Measurements from ENCODE around the gene ASPG.

ASPG gene

DNA sequence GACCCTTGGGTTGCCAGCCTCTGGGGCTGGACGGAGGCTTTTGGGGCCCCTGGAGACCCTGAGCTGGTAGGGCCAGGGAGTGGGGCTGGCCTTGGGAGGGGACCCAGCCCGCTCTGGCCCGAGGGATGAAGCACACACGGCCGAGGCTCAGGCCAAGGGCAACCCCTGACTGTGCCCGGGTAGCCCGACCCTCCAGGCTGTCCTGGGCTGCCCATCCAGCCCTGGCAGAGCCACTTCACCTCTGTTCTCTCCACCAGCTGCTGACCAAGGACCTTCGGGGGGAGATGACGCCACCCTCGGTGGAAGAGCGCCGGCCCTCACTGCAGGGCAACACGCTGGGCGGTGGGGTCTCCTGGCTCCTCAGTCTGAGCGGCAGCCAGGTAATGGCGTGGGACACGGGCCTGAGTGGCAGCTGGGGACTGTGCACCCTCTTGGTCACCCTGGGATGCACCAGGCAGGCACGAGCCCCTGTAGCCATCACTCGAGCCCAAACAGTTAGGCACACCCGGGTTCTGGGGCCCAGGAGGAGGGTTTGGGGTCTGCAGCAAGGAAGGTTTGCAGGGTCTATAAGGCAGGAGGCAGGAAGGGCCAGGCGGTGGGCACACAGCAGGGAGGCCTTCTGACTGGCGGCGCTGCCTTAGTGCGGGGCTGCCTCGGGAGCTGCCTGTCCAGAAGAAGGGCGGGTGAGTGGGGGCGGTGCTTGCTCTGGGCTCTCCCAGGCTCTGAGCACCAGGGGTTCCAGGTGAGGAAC, 19.7 kb downstream of the ASPG start:
- no peak for DNase-seq (ENCODE audit: low read depth in 3 of 3, low spot score in 1 of 3)

DNA sequence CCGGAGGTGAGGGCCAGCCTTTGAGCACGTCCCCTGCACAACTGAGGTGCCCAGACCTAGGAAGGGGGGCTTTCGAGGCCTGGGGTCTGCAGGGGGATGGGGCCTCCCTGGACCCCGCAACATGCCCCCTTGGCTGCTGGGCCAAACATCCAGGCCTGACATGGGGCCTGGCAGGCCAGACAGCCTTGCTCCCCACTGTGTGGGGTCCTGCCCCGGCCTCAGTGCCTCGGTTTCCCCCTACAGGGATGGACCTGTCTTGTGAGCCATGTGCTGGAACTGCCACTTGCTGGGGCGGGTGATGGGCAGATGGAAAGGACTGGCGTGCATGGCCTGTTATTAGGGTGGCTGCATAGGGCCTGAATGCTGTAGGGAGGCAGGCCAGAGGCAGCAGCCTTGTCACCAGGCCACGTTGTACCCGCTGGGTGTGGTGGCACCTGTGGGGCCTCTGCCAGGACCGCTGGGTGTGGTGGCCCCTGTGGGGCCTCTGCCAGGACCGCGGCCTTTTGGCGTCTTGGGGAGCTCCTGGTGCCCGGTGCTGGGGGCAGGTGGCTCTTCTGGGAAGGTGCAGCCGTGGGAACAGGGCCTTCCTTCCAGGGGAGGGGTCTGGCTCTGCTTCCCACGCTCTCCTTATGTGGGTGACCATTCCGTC, 20.4 kb downstream of the ASPG start:
- no peak for DNase-seq (ENCODE audit: low read depth in 3 of 3, low spot score in 1 of 3)

DNA sequence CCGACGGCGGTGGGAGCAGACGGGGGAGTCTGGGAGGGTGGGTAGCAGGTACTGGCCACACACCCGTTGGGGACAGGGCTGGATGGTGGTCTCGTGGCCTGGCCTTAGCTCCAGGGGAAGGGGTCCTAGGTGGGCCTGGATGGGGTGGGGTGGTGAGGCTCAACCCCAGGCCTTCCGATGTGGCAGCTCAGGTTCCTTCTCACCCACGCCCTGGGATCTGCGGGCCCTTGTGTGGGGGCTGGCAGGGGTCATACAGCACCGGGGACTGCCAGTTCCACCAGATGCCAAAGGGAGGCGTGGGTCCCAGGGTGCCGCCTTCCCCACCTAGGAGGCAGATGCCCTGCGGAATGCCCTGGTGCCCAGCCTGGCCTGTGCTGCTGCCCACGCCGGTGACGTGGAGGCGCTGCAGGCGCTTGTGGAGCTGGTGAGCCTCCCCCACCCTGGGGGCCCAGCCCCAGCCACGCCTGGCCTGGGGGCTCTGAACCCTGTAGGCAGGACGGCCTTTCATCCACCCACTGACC, 21.0 kb downstream of the ASPG start:
- no peak for DNase-seq (ENCODE audit: low read depth in 3 of 3, low spot score in 1 of 3)

DNA sequence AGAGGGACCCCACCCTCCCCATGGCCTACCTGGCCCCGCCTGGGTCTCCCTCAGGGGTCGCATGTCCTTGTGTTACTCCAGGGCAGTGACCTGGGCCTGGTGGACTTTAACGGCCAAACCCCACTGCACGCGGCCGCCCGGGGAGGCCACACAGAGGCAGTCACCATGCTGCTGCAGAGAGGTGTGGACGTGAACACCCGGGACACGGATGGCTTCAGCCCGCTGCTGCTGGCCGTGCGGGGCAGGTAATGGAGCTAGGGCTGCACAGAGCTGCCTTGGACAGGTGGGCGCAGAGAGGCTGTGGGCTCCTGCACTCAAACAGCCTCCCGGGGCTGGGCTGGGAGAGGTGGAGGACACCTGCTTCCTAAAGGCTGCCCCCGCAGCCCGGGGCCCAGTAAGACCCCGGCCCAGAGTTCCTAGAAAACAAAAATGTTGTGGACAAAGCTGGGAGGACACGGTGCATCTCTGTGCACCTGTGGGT, 21.6 kb downstream of the ASPG start:
- DNase-seq (ENCODE audit: low read depth in 3 of 3, low spot score in 1 of 3), result no peak

DNA sequence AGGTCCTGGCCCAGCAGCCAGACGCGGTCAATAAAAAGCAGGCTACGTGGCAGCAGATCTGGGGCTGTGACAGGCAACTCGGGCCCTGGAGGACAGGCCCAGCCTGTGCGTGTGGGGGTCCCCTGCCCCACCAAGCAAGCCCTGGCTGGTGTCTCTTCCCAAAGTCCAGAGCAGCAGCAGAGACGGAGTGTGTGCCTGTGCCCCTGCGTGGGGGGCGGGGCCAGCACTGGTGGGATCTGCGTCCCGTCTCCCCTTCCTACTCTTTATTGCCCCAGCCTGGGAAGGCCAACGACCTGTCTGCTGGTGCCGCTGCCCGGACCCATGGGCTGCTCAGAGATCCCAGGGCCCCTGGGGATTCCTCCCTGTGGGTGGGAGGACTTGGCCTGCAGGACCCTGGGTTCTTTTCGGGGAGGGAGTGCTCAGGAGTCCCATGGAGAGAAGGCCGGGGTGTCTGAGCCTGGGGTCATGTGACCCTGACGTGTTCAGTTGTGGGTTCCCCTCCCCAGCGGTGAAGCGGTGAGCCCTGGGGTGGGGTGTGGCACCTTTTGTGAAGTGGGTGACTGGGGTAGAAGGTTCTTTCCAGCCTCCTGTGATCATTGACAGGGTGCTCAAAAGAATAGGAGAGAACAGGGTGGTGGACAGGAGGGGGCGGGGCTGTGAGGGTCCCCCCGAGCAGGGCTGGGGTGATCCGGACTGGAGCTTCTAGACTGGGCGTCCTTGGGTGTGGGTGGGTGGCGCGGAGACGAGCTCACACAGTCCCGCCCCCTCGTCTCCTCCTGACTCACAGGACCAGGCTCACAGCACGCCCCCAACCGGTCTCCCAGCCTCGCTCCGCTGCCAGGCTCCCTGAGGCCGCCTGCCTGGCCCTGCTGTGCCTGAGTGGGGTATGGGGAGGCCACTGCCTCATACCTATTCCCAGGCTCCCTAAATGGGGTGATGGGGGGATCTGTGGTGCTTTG, 22.4 kb downstream of the ASPG start:
- DNase-seq (ENCODE audit: low read depth in 3 of 3, low spot score in 1 of 3), result no peak

DNA sequence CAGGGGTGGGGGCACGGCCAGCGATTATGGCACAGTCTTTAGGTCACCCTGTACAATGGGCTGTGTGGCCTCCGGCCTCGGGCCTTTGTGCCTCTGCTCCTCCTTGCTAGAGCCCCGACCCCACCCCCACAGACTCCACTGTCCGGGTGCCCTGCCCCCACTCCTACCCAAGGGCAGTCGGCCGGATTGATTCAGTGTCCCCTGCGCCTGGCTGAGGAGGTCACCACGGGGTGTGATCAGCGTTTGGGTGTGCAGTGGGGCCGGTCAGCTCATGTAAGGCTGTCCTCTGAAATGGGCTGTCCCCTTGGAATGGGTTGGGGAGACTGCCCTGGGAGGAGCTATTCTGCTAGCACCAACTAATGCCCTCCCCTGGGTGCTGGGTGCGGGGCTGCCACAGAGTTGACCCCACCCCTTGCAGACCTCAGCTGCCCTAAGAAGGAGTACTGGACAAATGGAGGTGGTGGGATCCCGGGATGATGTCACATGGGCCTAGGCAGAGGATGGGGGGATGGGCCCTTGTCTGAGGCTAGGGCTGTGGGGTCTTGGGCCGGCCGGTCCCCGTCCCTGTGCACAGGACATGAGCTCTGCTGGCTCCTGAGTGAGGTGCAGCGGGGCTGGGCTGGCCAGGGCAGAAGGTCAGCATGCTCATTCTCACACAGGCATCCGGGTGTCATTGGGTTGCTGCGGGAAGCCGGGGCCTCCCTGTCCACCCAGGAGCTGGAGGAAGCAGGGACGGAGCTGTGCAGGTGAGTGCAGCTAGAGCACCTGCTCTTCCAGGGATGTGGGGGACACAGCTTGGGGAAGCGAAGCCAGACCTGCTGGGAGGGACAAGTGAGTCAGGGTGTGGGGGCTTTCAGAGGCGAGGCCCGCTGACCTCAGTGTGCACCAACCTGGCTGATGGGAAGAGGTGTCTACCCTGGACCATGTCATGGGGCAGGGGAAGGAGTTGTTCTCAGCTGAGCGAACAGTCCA, 23.4 kb downstream of the ASPG start:
- no peak for DNase-seq (ENCODE audit: low read depth in 3 of 3, low spot score in 1 of 3)

DNA sequence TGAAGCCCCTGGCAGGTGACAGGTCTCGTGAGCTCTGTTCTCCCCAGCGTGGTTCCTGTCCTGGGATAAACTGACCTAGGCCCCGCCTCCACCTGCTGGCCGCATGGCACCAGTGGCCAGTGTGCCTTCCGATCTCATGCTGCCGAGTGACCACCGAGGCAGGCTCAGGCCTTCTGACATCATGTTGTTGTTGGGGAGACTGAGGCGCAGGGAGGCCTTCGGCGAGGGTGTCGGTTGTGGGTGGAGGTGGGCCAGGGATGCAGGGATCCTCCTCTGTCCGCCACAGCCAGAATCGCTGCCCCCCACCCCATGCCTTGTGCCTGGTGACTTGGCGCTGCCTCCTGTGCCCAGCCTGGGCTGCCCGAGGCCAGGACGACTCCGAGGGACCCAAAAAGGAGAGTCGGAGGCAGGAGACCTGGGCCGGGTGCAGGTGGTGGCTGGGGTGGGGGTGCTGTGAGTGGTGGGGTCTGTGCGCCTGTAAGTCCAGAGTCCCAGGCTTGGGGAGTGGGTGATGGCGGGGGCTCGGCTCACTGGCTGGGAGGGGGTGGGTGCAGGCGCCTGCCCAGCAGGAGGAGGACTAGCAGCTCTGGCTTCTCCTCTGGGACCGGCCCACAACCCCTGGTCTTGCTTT, 24.3 kb downstream of the ASPG start:
- no peak for DNase-seq (ENCODE audit: low read depth in 3 of 3, low spot score in 1 of 3)

DNA sequence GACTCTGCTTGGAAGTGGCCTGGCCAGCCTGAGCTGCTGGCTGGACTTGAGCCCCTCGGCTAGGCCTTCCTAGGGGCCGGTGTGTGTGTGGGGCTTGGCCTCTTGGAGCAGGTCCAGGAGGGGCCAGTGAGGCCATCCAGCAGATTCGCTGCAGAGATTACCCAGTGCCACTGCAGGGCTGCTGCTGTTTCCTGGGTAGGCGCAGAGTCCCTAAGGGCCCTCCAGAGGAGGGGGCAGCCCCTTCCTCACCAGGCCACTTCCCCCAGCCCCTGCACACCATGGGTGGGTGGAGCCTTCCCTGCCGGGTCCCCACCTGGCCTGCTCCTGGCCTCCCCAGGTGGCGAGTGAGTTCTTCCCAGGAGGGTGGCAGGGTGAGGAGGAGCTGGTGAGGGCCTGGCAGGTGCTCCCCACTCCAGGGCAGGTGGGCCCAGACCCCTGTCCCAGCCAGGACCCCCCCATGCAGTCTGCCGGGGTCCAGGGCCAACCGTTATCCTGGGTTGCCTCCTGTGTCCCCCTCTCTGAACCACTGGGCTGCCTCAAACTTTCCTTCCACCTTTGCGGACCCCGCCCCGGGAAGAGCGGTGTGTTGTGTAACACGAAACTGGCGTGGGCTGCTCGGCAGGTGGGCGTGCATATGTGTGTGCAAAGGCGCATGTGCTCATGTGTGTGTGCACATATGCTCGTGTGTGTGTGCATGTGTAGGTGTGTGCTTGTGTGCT, 25.1 kb downstream of the ASPG start:
- no peak for DNase-seq (ENCODE audit: low read depth in 3 of 3, low spot score in 1 of 3)

DNA sequence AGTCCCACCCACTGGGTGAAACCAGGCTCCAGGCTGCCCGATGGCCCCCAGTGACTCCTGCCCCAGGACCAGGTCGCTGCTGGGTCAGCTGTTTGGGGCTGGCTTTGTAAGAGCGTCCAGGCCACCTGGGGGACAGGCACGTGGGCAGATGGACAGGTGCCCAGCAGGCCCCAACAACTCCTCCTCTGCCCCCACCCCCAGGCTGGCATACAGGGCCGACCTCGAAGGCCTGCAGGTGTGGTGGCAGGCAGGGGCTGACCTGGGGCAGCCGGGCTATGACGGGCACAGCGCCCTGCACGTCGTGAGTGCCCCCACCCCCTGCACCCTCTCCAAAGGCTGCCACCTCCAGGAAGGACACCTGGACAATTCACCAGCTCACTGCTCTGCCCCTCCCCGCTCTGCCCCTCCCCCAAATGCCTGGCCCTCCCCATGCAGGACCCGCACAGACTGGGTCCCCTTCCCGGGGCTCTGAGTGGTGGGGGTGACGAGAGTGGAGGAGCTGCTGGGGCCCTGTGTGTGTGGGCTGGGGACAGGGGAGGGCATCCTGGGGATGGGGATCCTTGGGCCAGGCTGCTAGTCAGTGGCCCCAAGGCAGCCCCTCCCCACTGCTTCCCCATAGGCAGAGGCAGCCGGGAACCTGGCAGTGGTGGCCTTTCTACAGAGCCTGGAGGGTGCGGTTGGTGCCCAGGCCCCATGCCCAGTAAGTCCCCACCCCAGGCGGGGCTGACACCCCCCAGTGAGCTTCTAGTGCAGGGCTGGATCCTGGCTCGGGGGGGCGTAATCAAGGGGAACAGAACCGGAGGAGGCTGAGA, 26.0 kb downstream of the ASPG start:
- DNase-seq (ENCODE audit: low read depth in 3 of 3, low spot score in 1 of 3), result no peak

DNA sequence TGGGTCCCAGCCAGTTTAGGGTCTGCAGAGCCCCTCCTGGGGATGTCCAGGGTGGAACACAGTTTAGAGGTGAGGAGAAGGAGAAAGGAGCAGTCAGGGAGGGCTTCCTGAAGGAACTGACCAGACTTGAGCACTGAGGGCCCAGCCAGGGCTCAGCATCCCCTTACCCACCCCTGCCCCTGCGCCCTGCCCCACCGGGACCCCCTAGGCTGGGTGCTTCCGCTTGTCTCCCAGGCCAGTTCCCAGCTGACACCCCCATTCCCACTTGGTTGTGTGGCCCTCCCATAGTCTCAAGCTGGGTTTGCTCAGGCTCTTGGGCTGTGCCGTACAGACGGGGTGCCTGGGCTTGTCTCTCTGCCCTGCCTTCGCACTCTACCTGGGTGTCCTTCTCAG, 26.6 kb downstream of the ASPG start:
- no peak for DNase-seq (ENCODE audit: low read depth in 3 of 3, low spot score in 1 of 3)

DNA sequence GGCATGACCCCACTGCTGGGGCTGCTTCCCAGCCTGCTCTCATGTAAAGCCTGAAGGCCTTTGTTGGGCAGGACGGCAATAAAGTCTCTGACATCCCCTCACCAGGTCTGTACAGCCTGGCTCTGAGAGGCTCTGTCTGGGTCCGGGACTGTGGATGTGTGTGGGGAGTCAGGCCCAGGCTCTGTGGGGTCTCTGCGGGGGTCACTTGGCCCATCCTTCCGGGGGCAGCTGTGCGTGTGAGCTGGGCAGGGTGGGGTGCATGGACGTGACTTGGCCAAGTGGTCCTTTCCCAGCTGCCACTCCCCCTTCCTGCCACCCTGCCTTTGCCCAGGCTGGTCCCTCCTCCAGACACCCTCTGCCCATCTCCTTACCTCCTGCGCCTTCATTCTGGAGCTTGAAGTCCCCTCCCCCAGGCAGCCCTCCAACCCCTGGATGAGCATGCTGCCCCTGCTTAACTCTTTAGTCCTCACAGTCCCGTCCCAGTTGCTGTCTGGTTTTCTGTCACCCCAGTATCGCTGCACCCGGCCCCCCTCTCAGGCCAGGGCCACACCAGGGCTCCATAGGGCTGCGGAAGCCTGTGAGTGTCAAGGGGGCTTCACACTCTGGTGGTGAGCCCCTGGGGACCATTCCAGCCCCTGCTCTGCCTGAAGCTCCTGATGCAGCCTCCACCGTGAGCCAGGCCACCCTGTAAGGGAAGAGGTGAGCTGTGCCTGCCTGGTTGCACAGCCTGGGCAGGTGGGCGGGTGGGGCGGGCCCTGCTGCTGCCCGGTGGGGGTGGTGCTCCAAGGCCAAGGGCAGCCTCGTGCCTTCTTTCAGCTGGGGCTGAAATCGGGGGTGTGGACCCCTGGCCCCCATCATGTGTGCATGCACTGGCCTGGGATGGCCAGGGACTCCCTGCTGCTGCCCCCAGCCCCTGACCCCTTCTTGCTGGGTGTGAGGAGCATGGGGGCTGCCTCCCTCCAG, 27.4 kb downstream of the ASPG start:
- DNase-seq (ENCODE audit: low read depth in 3 of 3, low spot score in 1 of 3), result no peak

DNA sequence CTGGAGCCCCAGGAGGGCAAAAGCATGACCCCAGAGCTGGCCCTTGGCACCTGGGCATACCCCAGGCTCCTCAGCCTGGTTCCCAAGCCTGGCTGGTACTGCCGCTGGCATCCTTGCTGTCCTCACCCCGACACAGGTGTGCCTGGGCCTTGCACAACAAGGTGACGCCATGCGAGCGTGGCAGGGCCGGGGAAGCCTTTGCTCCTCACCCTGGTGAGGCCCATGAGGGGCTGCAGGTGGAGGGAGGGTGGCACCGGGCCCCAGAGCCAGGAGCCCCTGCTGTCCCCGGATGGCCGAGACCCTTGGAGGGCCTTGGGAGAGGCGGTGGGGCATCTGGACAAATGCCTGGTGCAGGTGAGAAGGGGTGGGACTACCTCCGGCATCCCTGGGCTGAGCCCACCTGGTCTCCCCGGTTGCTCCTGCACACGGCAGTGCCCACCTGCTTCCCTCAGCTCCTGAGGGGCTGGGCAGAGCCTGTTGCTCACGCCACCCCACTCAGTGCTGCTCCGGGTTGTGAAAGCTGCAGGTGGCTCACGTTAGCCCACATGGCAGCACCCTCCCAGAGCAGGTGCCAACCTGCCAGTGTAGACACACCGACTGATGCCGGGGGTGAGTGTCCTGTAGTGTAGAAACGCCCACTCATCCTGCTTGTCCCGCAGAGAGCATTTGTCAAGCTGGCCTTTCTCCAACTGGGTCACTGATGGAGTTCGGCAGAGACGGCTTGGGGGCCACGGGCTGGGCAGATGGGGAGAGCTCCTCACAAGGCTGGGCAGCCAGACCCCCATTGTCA, 28.3 kb downstream of the ASPG start:
- no peak for DNase-seq (ENCODE audit: low read depth in 3 of 3, low spot score in 1 of 3)

DNA sequence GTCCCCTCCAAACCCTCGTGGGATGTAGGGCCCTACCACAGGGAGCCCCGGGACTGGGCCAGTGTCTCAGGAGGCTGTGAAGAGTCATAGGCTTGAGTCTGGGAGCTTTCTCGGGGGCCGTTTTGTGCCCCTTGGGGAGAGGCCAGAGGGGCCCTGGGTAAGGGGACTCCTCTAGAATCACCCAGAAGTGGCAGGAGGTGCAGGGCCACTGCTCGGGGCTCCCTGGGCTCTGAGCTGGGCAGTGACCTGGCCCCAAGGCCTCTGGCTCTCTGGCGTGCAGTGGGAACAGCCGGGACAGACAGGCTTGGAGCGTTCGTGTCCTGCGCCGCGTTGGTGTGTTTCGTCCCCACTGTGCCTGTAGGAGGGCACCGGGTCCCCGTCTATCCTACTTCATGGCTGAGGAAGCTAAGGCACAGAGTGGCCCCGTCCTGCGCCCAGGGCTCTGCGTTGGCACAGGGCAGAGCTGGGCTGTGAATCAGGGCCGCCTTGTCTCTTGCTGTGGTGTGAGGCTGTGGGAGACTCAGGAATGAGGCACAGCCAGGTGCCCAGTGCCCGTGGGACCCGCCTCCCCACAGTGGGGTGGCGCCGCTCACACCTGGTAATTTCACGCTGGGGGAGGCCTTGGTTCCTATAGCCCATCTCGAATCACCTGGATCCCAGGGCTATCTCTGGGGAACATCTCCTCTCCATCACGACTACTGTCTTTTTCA, 29.1 kb downstream of the ASPG start:
- DNase-seq (ENCODE audit: low read depth in 3 of 3, low spot score in 1 of 3), result no peak

DNA sequence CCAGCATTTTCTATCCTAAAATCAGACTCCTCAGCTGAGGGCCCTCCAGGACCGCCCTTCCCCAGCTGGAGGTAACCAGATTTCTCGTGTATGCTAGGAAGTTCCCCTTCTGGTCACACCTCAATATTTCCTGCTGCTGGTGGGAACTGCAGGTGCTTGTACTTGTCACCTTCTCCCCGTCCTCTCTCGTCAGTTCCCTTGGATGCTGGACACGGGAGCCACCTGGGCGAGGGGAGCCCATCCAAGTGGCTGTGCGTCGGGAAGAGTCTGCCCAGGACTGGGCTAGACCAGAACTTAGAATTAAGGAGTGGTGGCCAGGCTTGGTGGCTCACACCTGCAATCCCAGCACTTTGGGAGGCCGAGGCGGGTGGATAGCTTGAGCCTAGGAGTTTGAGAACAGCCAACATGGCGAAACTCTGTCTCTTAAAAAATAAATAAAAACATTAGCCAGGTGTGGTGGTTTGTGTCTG, 29.7 kb downstream of the ASPG start:
- no peak for DNase-seq (ENCODE audit: low read depth in 3 of 3, low spot score in 1 of 3)

DNA sequence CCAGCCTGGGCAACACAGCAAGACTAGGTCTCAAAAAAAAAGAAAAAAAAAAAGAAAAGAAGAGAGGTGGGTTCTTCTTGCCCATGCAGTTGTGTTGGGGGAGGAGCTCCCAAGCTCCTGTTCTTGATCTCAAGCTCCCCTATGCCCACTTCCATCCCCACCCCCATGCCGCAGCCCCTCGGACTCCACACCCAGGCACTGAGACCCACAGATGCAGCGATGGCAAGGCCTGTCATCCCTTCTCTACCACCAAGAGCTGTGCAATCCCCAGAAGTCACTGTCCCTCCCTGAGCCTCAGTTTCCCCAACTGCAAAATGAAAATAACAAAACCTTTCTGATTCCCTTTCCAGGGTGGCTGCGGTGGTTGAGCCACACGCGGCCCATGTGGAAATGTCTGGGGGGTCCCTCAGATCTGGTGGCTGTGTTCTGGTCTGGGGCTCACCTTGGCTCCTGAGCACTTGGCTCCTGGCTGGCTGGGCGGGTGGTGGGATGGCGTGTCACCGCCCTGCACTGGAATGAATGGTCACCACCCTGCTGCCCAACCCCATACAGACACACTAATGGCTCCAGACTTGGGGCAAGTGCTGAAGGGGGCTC, 30.3 kb downstream of the ASPG start:
- DNase-seq (ENCODE audit: low read depth in 3 of 3, low spot score in 1 of 3), result no peak
